Ammon's horn (tissue), 1 donor: Measurements from ENCODE around the gene FBXL22.

Experiments
- DNase-seq: peaks from one replicate; pipeline ENCODE4 v3.0.0-alpha.2; 2016; ENCODE audit warnings: low spot score

FBXL22 gene

GRCh38 chr15:63593705-63594671, 3.2 kb upstream of the FBXL22 start:
- DNase-seq = no peak

GRCh38 chr15:63595065-63595464, 2.1 kb upstream of the FBXL22 start:
- DNase-seq = no peak

- DNase-seq = no peak
These were observed 1.5 kb upstream of the FBXL22 start for GRCh38 chr15:63595688-63596087.

GRCh38 chr15:63596676-63597037, 530 bp upstream of the FBXL22 start:
- DNase-seq = no peak

GRCh38 chr15:63597821-63598220, 634 bp downstream of the FBXL22 start:
- no peak for DNase-seq

- no peak for DNase-seq
These were observed 1.6 kb downstream of the FBXL22 start for GRCh38 chr15:63598473-63599400.

GRCh38 chr15:63599401-63600000, 2.3 kb downstream of the FBXL22 start:
- DNase-seq = peak; percentile 80

GRCh38 chr15:63600001-63600615, 2.9 kb downstream of the FBXL22 start:
- DNase-seq = peak; percentile 49

- peak; percentile 93 for DNase-seq
These were observed 3.4 kb downstream of the FBXL22 start for GRCh38 chr15:63600616-63601025.

- no peak for DNase-seq
These were observed 4.0 kb downstream of the FBXL22 start for GRCh38 chr15:63601026-63601703.

GRCh38 chr15:63601704-63602185, 4.6 kb downstream of the FBXL22 start:
- no peak for DNase-seq

- no peak for DNase-seq
These were observed 5.4 kb downstream of the FBXL22 start for GRCh38 chr15:63602595-63602994.

GRCh38 chr15:63603516-63603915, 6.3 kb downstream of the FBXL22 start:
- peak; percentile 53 for DNase-seq

- no peak for DNase-seq
These were observed 7.1 kb downstream of the FBXL22 start for GRCh38 chr15:63604281-63604680.

- no peak for DNase-seq
These were observed 7.8 kb downstream of the FBXL22 start for GRCh38 chr15:63605036-63605435.

- no peak for DNase-seq
These were observed 8.6 kb downstream of the FBXL22 start for GRCh38 chr15:63605816-63606215.

GRCh38 chr15:63606308-63606707, 9.1 kb downstream of the FBXL22 start:
- DNase-seq = no peak

- no peak for DNase-seq
These were observed 11.8 kb downstream of the FBXL22 start for GRCh38 chr15:63608989-63609388.

- no peak for DNase-seq
These were observed 12.3 kb downstream of the FBXL22 start for GRCh38 chr15:63609448-63609847.

GRCh38 chr15:63610209-63610841, 13.1 kb downstream of the FBXL22 start:
- DNase-seq = peak; percentile 92

GRCh38 chr15:63611177-63611576, 14.0 kb downstream of the FBXL22 start:
- no peak for DNase-seq
